Fibroblast of lung (primary cell): ENCODE results near the gene PIK3C2A. TPM values are rescaled to one million over a fixed set of nuclear protein-coding genes. Genes with fewer than 3 reads are reported as not detected.

Source experiments
- DNase-seq, 2 donors: peaks; one replicate each; pipeline versions ENCODE4 v3.0.0 to v3.0.0-alpha.2; 2010; ENCODE audit warnings: low read depth in 2 of 2
- H2AFZ ChIP-seq: 2 replicates; pipeline ENCODE4 v1.5.1; 2012; ENCODE audit warnings: low read length, control low read depth, inconsistent platforms
- H3K27ac ChIP-seq: 2 replicates; pipeline ENCODE4 v1.5.1; 2011; ENCODE audit warnings: low read length, control low read depth; ENCODE audit not compliant: insufficient read depth
- H3K27me3 ChIP-seq: 2 replicates; pipeline ENCODE4 v1.5.1; 2011; ENCODE audit warnings: mild to moderate bottlenecking, low read length; ENCODE audit not compliant: control insufficient read depth, insufficient read depth
- H3K36me3 ChIP-seq: 2 replicates; pipeline ENCODE4 v1.5.1; 2011; ENCODE audit warnings: low read length; ENCODE audit not compliant: control insufficient read depth, insufficient read depth
- H3K4me1 ChIP-seq: 2 replicates; pipeline ENCODE4 v1.5.1; 2011; ENCODE audit warnings: low read length; ENCODE audit not compliant: control insufficient read depth, insufficient read depth; ENCODE audit errors: extremely low read depth
- H3K4me2 ChIP-seq: 2 replicates; pipeline ENCODE4 v1.5.1; 2011; ENCODE audit warnings: low read length, control low read depth; ENCODE audit not compliant: insufficient read depth; ENCODE audit errors: extremely low read depth
- H3K4me3 ChIP-seq, 4 experiments: fragments of 200-600 bp in 1 of 4; sonication (generic) in 1 of 4; replicated peaks in 1 of 4; 2 replicates each; pipeline ENCODE4 v1.5.1; 2011 to 2016; ENCODE audit warnings: low read length in 4 of 4, low read depth in 3 of 4, mild to moderate bottlenecking in 3 of 4, control low read depth in 2 of 4, inconsistent platforms in 1 of 4, mixed read lengths in 1 of 4; ENCODE audit not compliant: insufficient read depth in 1 of 4; ENCODE audit errors: control extremely low read depth in 1 of 4
- H3K79me2 ChIP-seq: 2 replicates; pipeline ENCODE4 v1.5.1; 2012; ENCODE audit warnings: mild to moderate bottlenecking, low read length, inconsistent platforms; ENCODE audit not compliant: control insufficient read depth, insufficient read depth
- H3K9ac ChIP-seq: 2 replicates; pipeline ENCODE4 v1.5.1; 2011; ENCODE audit warnings: mild to moderate bottlenecking, low read length, control low read depth; ENCODE audit not compliant: insufficient read depth
- H3K9me3 ChIP-seq: 2 replicates; pipeline ENCODE4 v1.5.1; 2012; ENCODE audit warnings: low read depth, low read length; ENCODE audit not compliant: control insufficient read depth, insufficient read depth
- H4K20me1 ChIP-seq: 2 replicates; pipeline ENCODE4 v1.5.1; 2011; ENCODE audit warnings: low read length; ENCODE audit not compliant: control insufficient read depth, insufficient read depth; ENCODE audit errors: extremely low read depth
- CTCF ChIP-seq, 2 donors: IDR thresholded peaks in 1 of 2; conservative IDR thresholded peaks in 1 of 2; 1 replicate in 1 of 2; 2 replicates in 1 of 2; pipeline ENCODE4 v1.5.1; 2011 to 2012; ENCODE audit warnings: low read length in 2 of 2, control low read depth in 1 of 2, inconsistent platforms in 1 of 2, low read depth in 1 of 2, mild to moderate bottlenecking in 1 of 2
- EZH2 ChIP-seq: IDR thresholded peaks from 2 replicates; pipeline ENCODE4 v1.5.1; 2012; ENCODE audit warnings: low read length, control low read depth, mild to moderate bottlenecking; ENCODE audit errors: missing control alignments
- polyA plus RNA-seq, 2 donors: library from polyadenylated mRNA; depleted of rRNA in 1 of 2; stranded (reverse) in 1 of 2; unstranded in 1 of 2; fragments of >200 nt; gene quantifications; 2 replicates each; pipeline ENCODE4 v1.2.1, GENCODE V29; 2011 to 2012; ENCODE audit warnings: missing spikeins in 1 of 2
- total RNA-seq: library from RNA; depleted of rRNA; stranded (reverse); fragments of >200 nt; gene quantifications from 2 replicates; pipeline ENCODE4 v1.2.1, GENCODE V29; 2014

The PIK3C2A gene
- total and polyA plus RNA-seq, 2 donors (not counting 1 experiment from before 2014, with no cell fraction given) = 38.0 to 45.4 TPM

DNA sequence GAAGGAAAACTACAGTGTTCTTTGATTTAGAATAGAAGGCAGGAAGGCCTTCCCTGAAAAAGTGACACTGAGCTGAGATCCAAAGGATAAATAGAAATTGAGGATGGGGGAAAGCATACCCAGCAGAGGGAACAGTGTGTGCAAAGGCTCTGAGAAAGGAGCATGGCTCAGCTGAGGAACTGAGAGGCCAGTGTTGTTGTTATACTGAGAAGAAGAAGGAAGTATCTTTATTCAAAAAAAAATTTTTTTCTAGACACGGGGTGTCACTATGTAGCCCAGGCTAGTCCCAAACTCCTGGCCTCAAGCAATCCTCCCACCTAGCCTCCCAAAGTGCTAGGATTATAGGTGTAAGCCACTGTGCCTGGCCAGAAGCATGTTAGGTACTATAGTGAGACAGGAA is 3.5 kb upstream of the PIK3C2A start:
- Histone ChIP-seq H3K27me3 (no peaks in the 10 kb centered on the region), H3K27ac (no peak overlapping the region), H3K9me3 (no peaks in the 10 kb centered on the region), H3K4me3 (no peak overlapping the region), H3K79me2 (peaks cover 13% of the 10 kb centered on the region), H2AFZ (no peak overlapping the region), H3K4me1 (no peaks in the 10 kb centered on the region), H3K4me2 (no peak overlapping the region), H3K9ac (no peak overlapping the region), H4K20me1 (no peaks in the 10 kb centered on the region), H3K36me3 (no peaks in the 10 kb centered on the region)
- no peak for DNase-seq
- TF ChIP-seq CTCF (conservative IDR thresholded peaks at IDR 0.05 in 1 of 2, IDR thresholded peaks at IDR 0.05 in 1 of 2; ENCODE audit: low read depth in 1 of 2, low read length in 2 of 2) (no peak), EZH2 (no peak)

DNA sequence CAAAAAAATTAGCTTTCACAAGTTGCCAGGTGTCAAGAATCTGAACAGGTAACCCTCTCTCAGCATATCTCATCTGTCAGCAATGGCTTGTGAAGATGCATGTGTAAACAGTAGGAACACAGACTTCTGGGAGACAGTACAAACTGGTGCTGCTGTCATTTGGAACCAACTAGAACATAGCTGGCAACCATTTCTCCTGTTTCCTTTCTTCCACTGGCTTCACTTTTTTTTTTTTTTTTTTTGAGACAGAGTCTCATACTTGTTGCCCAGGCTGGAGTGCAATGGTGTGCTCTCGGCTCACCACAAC is 2.1 kb upstream of the PIK3C2A start:
- Histone ChIP-seq H3K27me3 (no peaks in the 10 kb centered on the region), H3K4me3 (no peak overlapping the region), H3K9ac (no peak overlapping the region), H3K27ac (no peak overlapping the region), H3K4me1 (no peaks in the 10 kb centered on the region), H3K79me2 (peaks cover 23% of the 10 kb centered on the region), H2AFZ (no peak overlapping the region), H3K9me3 (no peaks in the 10 kb centered on the region), H3K4me2 (no peak overlapping the region), H4K20me1 (no peaks in the 10 kb centered on the region), H3K36me3 (no peaks in the 10 kb centered on the region)
- TF ChIP-seq CTCF (conservative IDR thresholded peaks at IDR 0.05 in 1 of 2, IDR thresholded peaks at IDR 0.05 in 1 of 2; ENCODE audit: low read depth in 1 of 2, low read length in 2 of 2) = no peak
- TF ChIP-seq EZH2 = no peak
- DNase-seq = no peak

DNA sequence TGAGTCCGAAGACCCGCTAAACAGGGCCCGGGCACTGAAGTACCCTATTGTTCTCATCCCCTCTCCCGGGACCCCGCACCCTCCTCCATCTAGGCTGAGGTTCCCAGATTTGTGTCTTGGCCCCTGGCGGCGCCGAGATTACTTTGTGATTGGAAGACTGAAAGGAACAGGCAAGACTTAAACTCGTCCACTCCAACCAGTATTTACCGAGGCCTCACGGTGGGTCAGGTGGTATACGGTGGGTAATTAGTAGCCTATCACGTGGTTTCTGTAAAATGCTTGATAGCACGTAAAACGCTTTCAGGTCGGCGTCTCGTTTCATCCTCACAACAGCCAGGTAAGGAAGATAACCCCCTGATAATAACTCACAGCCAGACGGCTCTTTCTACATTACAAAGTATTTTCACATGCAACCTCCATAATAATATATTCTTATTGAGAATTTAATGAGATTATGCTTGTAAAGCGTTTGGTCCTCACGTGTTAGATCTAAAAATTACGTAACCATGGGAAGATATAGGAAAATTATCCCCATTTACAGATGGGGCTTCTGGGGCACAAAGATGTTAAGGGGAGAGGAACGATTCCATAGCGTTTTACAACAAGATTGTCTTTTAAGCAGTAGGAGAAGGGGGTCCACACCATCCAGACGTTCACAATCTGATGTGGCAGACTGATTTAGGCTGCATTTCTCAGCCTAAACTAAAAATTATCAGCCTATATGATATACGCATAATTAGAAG is 642 bp upstream of the PIK3C2A start:
- peak overlapping the region; percentile 91 for H3K9ac ChIP-seq
- peak overlapping the region; percentile 80 for H3K4me2 ChIP-seq
- H3K36me3 ChIP-seq = no peaks in the 10 kb centered on the region
- H2AFZ ChIP-seq = peak overlapping the region; percentile 79
- TF ChIP-seq EZH2 = no peak
- TF ChIP-seq CTCF (conservative IDR thresholded peaks at IDR 0.05 in 1 of 2, IDR thresholded peaks at IDR 0.05 in 1 of 2; ENCODE audit: low read depth in 1 of 2, low read length in 2 of 2) = no peak
- peak overlapping the region; percentile 89 for H3K27ac ChIP-seq
- no peaks in the 10 kb centered on the region for H3K4me1 ChIP-seq
- peak overlapping the region; percentile 88 to 95 (median 92) for H3K4me3 ChIP-seq
- no peaks in the 10 kb centered on the region for H3K27me3 ChIP-seq
- no peaks in the 10 kb centered on the region for H4K20me1 ChIP-seq
- no peaks in the 10 kb centered on the region for H3K9me3 ChIP-seq
- DNase-seq = peak; percentile 68 to 82
- H3K79me2 ChIP-seq = peaks cover 33% of the 10 kb centered on the region
